ENCODE results near the gene RAD51D.
A peak's percentile ranks its signal among the peaks of the same experiment; 100 is the strongest.

Gene RAD51D

GRCh38 chr17:35073991-35074627 is 45.6 kb downstream of the RAD51D start:
- FAIRE-seq (peak; percentile 21), DNase-seq (ENCODE audit: extremely low spot score, insufficient read length, low read depth) (no peak)

GRCh38 chr17:35073183-35073790 is 46.4 kb downstream of the RAD51D start:
- FAIRE-seq, result peak; percentile 36
- no peak for DNase-seq (ENCODE audit: extremely low spot score, insufficient read length, low read depth)

- no peak for DNase-seq (ENCODE audit: extremely low spot score, insufficient read length, low read depth)
Observed at GRCh38 chr17:35069311-35069710, 50.3 kb downstream of the RAD51D start.

GRCh38 chr17:35068249-35068648 is 51.4 kb downstream of the RAD51D start:
- FAIRE-seq, result peak; percentile 88
- DNase-seq (ENCODE audit: extremely low spot score, insufficient read length, low read depth), result no peak

More at GRCh38 chr17:35069311-35069710, 50.3 kb downstream of the RAD51D start:
- peak; percentile 61 for FAIRE-seq

- DNase-seq (ENCODE audit: extremely low spot score, insufficient read length, low read depth) (no peak), FAIRE-seq (no peak)
Observed at GRCh38 chr17:35065880-35066279, 53.8 kb downstream of the RAD51D start.

- DNase-seq (ENCODE audit: extremely low spot score, insufficient read length, low read depth) (no peak), FAIRE-seq (no peak)
Observed at GRCh38 chr17:35064516-35065215, 55.0 kb downstream of the RAD51D start.

GRCh38 chr17:35063514-35064223 is 56.0 kb downstream of the RAD51D start, which contains the start of gene RFFL:
Gene RFFL, minus strand, starts transcription at chr17:35063707. Its CDS starts 37,154 bp downstream, at chr17:35026553.
- DNase-seq (ENCODE audit: extremely low spot score, insufficient read length, low read depth), result no peak
- FAIRE-seq, result peak; percentile 98

GRCh38 chr17:35062308-35062707 is 57.4 kb downstream of the RAD51D start:
- DNase-seq (ENCODE audit: extremely low spot score, insufficient read length, low read depth) (no peak), FAIRE-seq (no peak)

- DNase-seq (ENCODE audit: extremely low spot score, insufficient read length, low read depth) (no peak), FAIRE-seq (no peak)
Observed at GRCh38 chr17:35057332-35057915, 62.2 kb downstream of the RAD51D start.

- no peak for FAIRE-seq
- DNase-seq (ENCODE audit: extremely low spot score, insufficient read length, low read depth), result no peak
Observed at GRCh38 chr17:35056013-35056412, 63.6 kb downstream of the RAD51D start.

- DNase-seq (ENCODE audit: extremely low spot score, insufficient read length, low read depth), result no peak
- FAIRE-seq, result no peak
Observed at GRCh38 chr17:35053204-35053603, 66.5 kb downstream of the RAD51D start.

GRCh38 chr17:35052780-35053179 is 66.9 kb downstream of the RAD51D start:
- no peak for DNase-seq (ENCODE audit: extremely low spot score, insufficient read length, low read depth)
- FAIRE-seq, result peak; percentile 15

GRCh38 chr17:35052241-35052610 is 67.4 kb downstream of the RAD51D start:
- FAIRE-seq, result no peak
- no peak for DNase-seq (ENCODE audit: extremely low spot score, insufficient read length, low read depth)

GRCh38 chr17:35051579-35052240 is 68.0 kb downstream of the RAD51D start:
- no peak for DNase-seq (ENCODE audit: extremely low spot score, insufficient read length, low read depth)
- no peak for FAIRE-seq

GRCh38 chr17:35051183-35051578 is 68.5 kb downstream of the RAD51D start:
- FAIRE-seq (peak; percentile 98), DNase-seq (ENCODE audit: extremely low spot score, insufficient read length, low read depth) (no peak)

- FAIRE-seq, result no peak
- DNase-seq (ENCODE audit: extremely low spot score, insufficient read length, low read depth), result no peak
Observed at GRCh38 chr17:35050170-35050569, 69.5 kb downstream of the RAD51D start.

GRCh38 chr17:35048685-35049379 is 70.8 kb downstream of the RAD51D start:
- no peak for DNase-seq (ENCODE audit: extremely low spot score, insufficient read length, low read depth)
- FAIRE-seq, result no peak

GRCh38 chr17:35046740-35047283 is 72.8 kb downstream of the RAD51D start:
- FAIRE-seq (peak; percentile 91), DNase-seq (ENCODE audit: extremely low spot score, insufficient read length, low read depth) (no peak)

GRCh38 chr17:35046245-35046644 is 73.4 kb downstream of the RAD51D start:
- FAIRE-seq (no peak), DNase-seq (ENCODE audit: extremely low spot score, insufficient read length, low read depth) (no peak)

All from GM18507 (cell line).